ENCODE results near the gene ATP2B1.

ATP2B1 gene

GRCh38 chr12:89678225-89678624 lies 30.4 kb downstream of the ATP2B1 start:
- in situ Hi-C loops (cut with MboI; ENCODE audit: low pct_unique_long_range_greater_than_20kb, low sequenced_read_pairs, unreplicated experiment) = no loop called here
- no peak for DNase-seq (ENCODE audit: low spot score)
- no peak for TF ChIP-seq CTCF (IDR thresholded peaks at IDR 0.05; ENCODE audit: extremely low read depth, insufficient read depth, missing control alignments)

- DNase-seq (ENCODE audit: low spot score) = no peak
- TF ChIP-seq CTCF (IDR thresholded peaks at IDR 0.05; ENCODE audit: extremely low read depth, insufficient read depth, missing control alignments) = no peak
- in situ Hi-C loops (cut with MboI; ENCODE audit: low pct_unique_long_range_greater_than_20kb, low sequenced_read_pairs, unreplicated experiment) = no loop called here
Measured at GRCh38 chr12:89676930-89677329, 31.7 kb downstream of the ATP2B1 start.

GRCh38 chr12:89674326-89674942 lies 34.2 kb downstream of the ATP2B1 start:
- no peak for TF ChIP-seq CTCF (IDR thresholded peaks at IDR 0.05; ENCODE audit: extremely low read depth, insufficient read depth, missing control alignments)
- no peak for DNase-seq (ENCODE audit: low spot score)
- in situ Hi-C loops (cut with MboI; ENCODE audit: low pct_unique_long_range_greater_than_20kb, low sequenced_read_pairs, unreplicated experiment) = no loop called here

GRCh38 chr12:89673603-89674002 lies 35.0 kb downstream of the ATP2B1 start:
- no peak for DNase-seq (ENCODE audit: low spot score)
- TF ChIP-seq CTCF (IDR thresholded peaks at IDR 0.05; ENCODE audit: extremely low read depth, insufficient read depth, missing control alignments) = no peak
- in situ Hi-C loops (cut with MboI; ENCODE audit: low pct_unique_long_range_greater_than_20kb, low sequenced_read_pairs, unreplicated experiment) = no loop called here

GRCh38 chr12:89672589-89672979 lies 36.1 kb downstream of the ATP2B1 start:
- in situ Hi-C loops (cut with MboI; ENCODE audit: low pct_unique_long_range_greater_than_20kb, low sequenced_read_pairs, unreplicated experiment) = no loop called here
- TF ChIP-seq CTCF (IDR thresholded peaks at IDR 0.05; ENCODE audit: extremely low read depth, insufficient read depth, missing control alignments) = no peak

GRCh38 chr12:89671469-89671868 lies 37.2 kb downstream of the ATP2B1 start:
- DNase-seq (ENCODE audit: low spot score) = no peak
- TF ChIP-seq CTCF (IDR thresholded peaks at IDR 0.05; ENCODE audit: extremely low read depth, insufficient read depth, missing control alignments) = no peak
- in situ Hi-C loops (cut with MboI; ENCODE audit: low pct_unique_long_range_greater_than_20kb, low sequenced_read_pairs, unreplicated experiment) = no loop called here

More at GRCh38 chr12:89672589-89672979, 36.1 kb downstream of the ATP2B1 start:
- no peak for DNase-seq (ENCODE audit: low spot score)
